Measurements from ENCODE around the gene MRPL17. TPM values are rescaled to one million over a fixed set of nuclear protein-coding genes. Genes with fewer than 3 reads are reported as not detected.

Gene MRPL17
- total and polyA plus RNA-seq, 2 experiments from 2014 or later = 34.5 to 62.7 TPM

DNA sequence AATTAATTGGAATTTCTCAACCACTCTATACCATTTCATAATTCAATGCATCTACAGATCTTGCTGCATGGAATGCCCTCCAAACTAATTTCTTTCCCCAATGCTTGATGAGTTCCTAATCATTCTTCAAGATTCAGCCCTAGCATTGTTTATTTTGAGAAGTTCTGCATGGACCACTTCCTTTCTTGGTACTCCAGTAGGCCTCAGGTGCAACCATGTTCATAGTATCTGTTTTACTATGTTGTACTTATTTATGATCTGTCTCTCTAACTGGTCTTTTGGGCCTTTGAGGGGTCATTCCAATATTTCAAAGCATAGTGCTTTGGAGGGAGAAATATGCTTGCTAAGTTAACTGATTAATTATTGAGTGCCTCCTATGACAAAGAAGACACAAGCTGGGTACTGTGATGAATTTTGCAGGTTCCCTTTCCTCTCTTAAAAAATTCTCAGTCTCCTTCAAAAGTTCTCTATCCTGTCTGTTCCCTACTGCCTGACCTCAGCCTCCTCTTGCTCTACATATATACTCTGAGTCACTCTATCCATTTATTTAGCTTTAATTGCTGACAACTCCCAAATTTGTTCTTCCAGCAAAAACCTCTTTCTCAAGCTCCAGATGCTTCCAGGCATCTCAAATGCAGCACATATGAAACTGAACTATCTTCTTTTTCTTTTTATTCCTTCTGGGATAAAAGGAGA, 9.5 kb downstream of the MRPL17 start:
- Histone ChIP-seq H3K4me1 (ENCODE audit: insufficient read depth) (no peaks in the 10 kb centered on the region), H3K4me3 (no peak overlapping the region), H4K20me1 (ENCODE audit: insufficient read depth, poor library complexity, severe bottlenecking) (no peaks in the 10 kb centered on the region), H3K27ac (no peak overlapping the region), H3K9me3 (ENCODE audit: low read depth) (no peaks in the 10 kb centered on the region), H2AFZ (no peak overlapping the region), H3K36me3 (replicated peaks; ENCODE audit: insufficient read depth, low read depth) (no peaks in the 10 kb centered on the region), H3K4me2 (no peak overlapping the region), H3K79me2 (no peaks in the 10 kb centered on the region), H3K9me2 (replicated peaks; ENCODE audit: insufficient read depth) (no peaks in the 10 kb centered on the region), H3K27me3 (no peaks in the 10 kb centered on the region)
- no peak for DNase-seq (ENCODE audit: low spot score)
- TF ChIP-seq EZH2 (IDR thresholded peaks at IDR 0.05; ENCODE audit: borderline replicate concordance) (no peak), EZH2phosphoT487 (IDR thresholded peaks at IDR 0.05; ENCODE audit: low read depth, severe bottlenecking, unreplicated experiment) (no peak)
- TF ChIP-seq, protein P1, sequence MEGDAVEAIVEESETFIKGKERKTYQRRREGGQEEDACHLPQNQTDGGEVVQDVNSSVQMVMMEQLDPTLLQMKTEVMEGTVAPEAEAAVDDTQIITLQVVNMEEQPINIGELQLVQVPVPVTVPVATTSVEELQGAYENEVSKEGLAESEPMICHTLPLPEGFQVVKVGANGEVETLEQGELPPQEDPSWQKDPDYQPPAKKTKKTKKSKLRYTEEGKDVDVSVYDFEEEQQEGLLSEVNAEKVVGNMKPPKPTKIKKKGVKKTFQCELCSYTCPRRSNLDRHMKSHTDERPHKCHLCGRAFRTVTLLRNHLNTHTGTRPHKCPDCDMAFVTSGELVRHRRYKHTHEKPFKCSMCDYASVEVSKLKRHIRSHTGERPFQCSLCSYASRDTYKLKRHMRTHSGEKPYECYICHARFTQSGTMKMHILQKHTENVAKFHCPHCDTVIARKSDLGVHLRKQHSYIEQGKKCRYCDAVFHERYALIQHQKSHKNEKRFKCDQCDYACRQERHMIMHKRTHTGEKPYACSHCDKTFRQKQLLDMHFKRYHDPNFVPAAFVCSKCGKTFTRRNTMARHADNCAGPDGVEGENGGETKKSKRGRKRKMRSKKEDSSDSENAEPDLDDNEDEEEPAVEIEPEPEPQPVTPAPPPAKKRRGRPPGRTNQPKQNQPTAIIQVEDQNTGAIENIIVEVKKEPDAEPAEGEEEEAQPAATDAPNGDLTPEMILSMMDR (IDR thresholded peaks at IDR 0.05; ENCODE audit: poor library complexity) = no peak

DNA sequence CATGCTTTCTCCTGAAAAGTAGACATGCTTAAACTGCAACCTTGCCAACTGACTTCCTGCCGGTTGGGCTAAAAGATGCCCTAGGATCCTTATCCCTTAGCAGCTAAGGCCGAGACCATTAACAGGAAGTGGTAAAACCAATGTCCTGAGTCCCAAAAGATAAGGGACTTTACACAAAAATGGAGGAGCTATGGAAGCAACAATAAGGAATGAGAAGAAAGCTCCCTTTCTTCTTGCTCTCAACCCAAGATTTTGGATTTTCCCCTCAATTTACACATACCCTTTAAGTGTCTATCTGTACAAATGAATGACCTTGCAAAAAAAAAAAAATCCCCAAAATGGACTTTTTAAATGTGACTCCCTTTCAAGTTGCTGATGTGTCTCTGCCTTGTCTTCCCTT, 11.1 kb downstream of the MRPL17 start:
- WGBS (ENCODE audit: low lambda C conversion rate, missing lambda C conversion rate) = 91% methylated on average over 2 of the region's 2 CpGs
- H3K27ac ChIP-seq = no peak overlapping the region
- TF ChIP-seq EZH2 (IDR thresholded peaks at IDR 0.05; ENCODE audit: borderline replicate concordance) = no peak
- TF ChIP-seq, protein P1 (IDR thresholded peaks at IDR 0.05; ENCODE audit: poor library complexity) = no peak
- TF ChIP-seq EZH2phosphoT487 (IDR thresholded peaks at IDR 0.05; ENCODE audit: low read depth, severe bottlenecking, unreplicated experiment) = no peak

DNA sequence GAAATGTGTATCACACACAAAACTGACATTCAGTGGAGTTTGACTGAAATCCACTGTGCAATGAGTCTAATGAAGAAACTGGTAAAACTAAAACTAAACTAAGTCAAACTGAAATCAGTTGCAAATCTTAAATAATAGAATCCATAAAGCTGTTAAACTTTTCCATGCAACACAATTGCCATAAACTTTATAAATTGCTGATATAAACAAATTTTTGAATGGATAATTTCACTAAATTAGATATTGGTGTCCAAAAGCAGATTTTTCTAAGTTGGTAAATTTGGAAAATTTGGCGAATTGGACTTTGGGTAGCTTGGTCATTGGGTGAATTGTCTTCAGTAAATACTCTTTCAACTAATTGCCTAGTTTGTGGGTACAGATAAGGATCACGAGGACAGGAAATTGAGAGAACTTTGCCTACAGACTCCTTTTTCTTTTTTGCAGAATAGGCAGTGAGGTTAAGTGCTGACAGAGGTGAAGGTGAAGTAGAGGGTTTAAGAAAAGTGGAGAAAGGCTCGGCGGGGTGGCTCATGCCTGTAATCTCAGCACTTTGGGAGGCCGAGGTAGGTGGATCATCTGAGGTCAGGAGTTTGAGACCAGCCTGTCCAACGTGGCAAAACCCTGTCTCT, 12.8 kb downstream of the MRPL17 start:
- TF ChIP-seq EZH2phosphoT487 (IDR thresholded peaks at IDR 0.05; ENCODE audit: low read depth, severe bottlenecking, unreplicated experiment) (no peak), EZH2 (IDR thresholded peaks at IDR 0.05; ENCODE audit: borderline replicate concordance) (no peak)
- TF ChIP-seq, protein P1 (IDR thresholded peaks at IDR 0.05; ENCODE audit: poor library complexity) = no peak
- no peaks in the 10 kb centered on the region for H3K4me1 ChIP-seq (ENCODE audit: insufficient read depth)
- no peak overlapping the region for H3K4me3 ChIP-seq
- H4K20me1 ChIP-seq (ENCODE audit: insufficient read depth, poor library complexity, severe bottlenecking) = no peaks in the 10 kb centered on the region
- H3K4me2 ChIP-seq = no peak overlapping the region
- H3K9me2 ChIP-seq (replicated peaks; ENCODE audit: insufficient read depth) = no peaks in the 10 kb centered on the region
- no peaks in the 10 kb centered on the region for H3K27me3 ChIP-seq
- DNase-seq (ENCODE audit: low spot score) = no peak
- H3K27ac ChIP-seq = no peak overlapping the region
- H3K79me2 ChIP-seq = no peaks in the 10 kb centered on the region
- 63% methylated on average over 6 of the region's 6 CpGs for WGBS (ENCODE audit: low lambda C conversion rate, missing lambda C conversion rate)
- no peaks in the 10 kb centered on the region for H3K36me3 ChIP-seq (replicated peaks; ENCODE audit: insufficient read depth, low read depth)
- no peaks in the 10 kb centered on the region for H3K9me3 ChIP-seq (ENCODE audit: low read depth)
- H2AFZ ChIP-seq = no peak overlapping the region

More for the DNA sequence above, 11.1 kb downstream of the MRPL17 start:
- H3K4me2 ChIP-seq = no peak overlapping the region
- H4K20me1 ChIP-seq (ENCODE audit: insufficient read depth, poor library complexity, severe bottlenecking) = no peaks in the 10 kb centered on the region
- no peak overlapping the region for H3K4me3 ChIP-seq
- no peaks in the 10 kb centered on the region for H3K79me2 ChIP-seq
- DNase-seq (ENCODE audit: low spot score) = no peak
- H3K36me3 ChIP-seq (replicated peaks; ENCODE audit: insufficient read depth, low read depth) = no peaks in the 10 kb centered on the region
- H2AFZ ChIP-seq = no peak overlapping the region
- no peaks in the 10 kb centered on the region for H3K4me1 ChIP-seq (ENCODE audit: insufficient read depth)
- no peaks in the 10 kb centered on the region for H3K9me2 ChIP-seq (replicated peaks; ENCODE audit: insufficient read depth)
- no peaks in the 10 kb centered on the region for H3K9me3 ChIP-seq (ENCODE audit: low read depth)
- no peaks in the 10 kb centered on the region for H3K27me3 ChIP-seq

Data from hepatocyte (in vitro differentiated cells).